ENCODE results near the gene MED15. TPM values are rescaled to one million over a fixed set of nuclear protein-coding genes. Genes with fewer than 3 reads are reported as not detected.

The MED15 gene
- total and polyA plus RNA-seq, 10 of the 15 experiments (the other 5 are each of a cell fraction or from before 2014, with no cell fraction given) = 1.4 to 75.2 (median 26.9) TPM

GRCh38 chr22:20459862-20460261 is 47.5 kb upstream of the MED15 start:
- intact Hi-C loops (cut with micrococcal nuclease; ENCODE audit: unreplicated experiment) = loop anchor here (5.0 kb wide), 1 partner anchor 303 kb away; no protein-coding TSS in a partner anchor

More at GRCh38 chr22:20459862-20460261, 47.5 kb upstream of the MED15 start:
- 72% methylated on average over 4 of the region's 4 CpGs for WGBS (ENCODE audit: insufficient coverage, insufficient replicate concordance, low lambda C conversion rate, missing lambda C conversion rate)
- Histone ChIP-seq H3K27me3 (replicated peaks in 1 of 2; ENCODE audit: control insufficient read depth in 2 of 2, insufficient read depth in 2 of 2, low read length in 1 of 2) (no peaks in the 10 kb centered on the region), H3K4me1 (ENCODE audit: control insufficient read depth, insufficient read depth, low read length) (peaks cover 25% of the 10 kb centered on the region), H2AFZ (ENCODE audit: control insufficient read depth, low read depth, low read length) (no peak overlapping the region), H3K27ac (ENCODE audit: control insufficient read depth, insufficient read depth) (no peak overlapping the region), H3K9me3 (replicated peaks; ENCODE audit: control insufficient read depth, insufficient read depth, low read length) (no peaks in the 10 kb centered on the region), H3K4me3 (no peak overlapping the region), H3K79me2 (ENCODE audit: control insufficient read depth, insufficient read depth, low read length) (no peaks in the 10 kb centered on the region), H4K20me1 (ENCODE audit: control insufficient read depth, insufficient read depth) (no peaks in the 10 kb centered on the region), H3K4me2 (ENCODE audit: control insufficient read depth, insufficient read depth) (no peak overlapping the region), H3K9ac (ENCODE audit: control insufficient read depth, insufficient read depth, low read length) (no peak overlapping the region), H3K36me3 (ENCODE audit: control insufficient read depth in 2 of 2, insufficient read depth in 2 of 2, low read length in 1 of 2) (peaks cover 3 to 10% of the 10 kb centered on the region in 2 experiments; a peak in 3 of 4 replicates)
- ChIA-PET POLR2A (no interaction called here), SMC1A (ENCODE audit: uncharacterized antibody, unreplicated experiment) (no interaction called here), CTCF (interaction anchor here (1.5 kb wide), 1 partner anchor 29 kb away, joined by 3 read pairs; no protein-coding TSS in a partner anchor), RAD21 (ENCODE audit: unreplicated experiment) (interaction anchor here (0.6 kb wide), 1 partner anchor 42 kb away, joined by 3 read pairs; no protein-coding TSS in a partner anchor)
- BruUV-seq (replicated peaks) = no TSS peak
- ATAC-seq (no peak), DNase-seq (ENCODE audit: low read depth, low spot score) (no peak), FAIRE-seq (no peak)
- in situ Hi-C loops (cut with MboI) = loop anchor here (5.0 kb wide), 1 partner anchor 38 kb away; no protein-coding TSS in a partner anchor
- TF ChIP-seq SMAD1 (IDR thresholded peaks at IDR 0.05; ENCODE audit: low read depth, partially characterized antibody) = no peak
- TF ChIP-seq CEBPZ (IDR thresholded peaks at IDR 0.05; ENCODE audit: low read depth, low read length) = no peak
- no peak for TF ChIP-seq SUPT20H (IDR thresholded peaks at IDR 0.05; ENCODE audit: borderline replicate concordance, control insufficient read depth, low read depth, low read length)
- no peak for TF ChIP-seq RBBP5 (conservative IDR thresholded peaks at IDR 0.05)
- TF ChIP-seq BMI1 (IDR thresholded peaks at IDR 0.05; ENCODE audit: borderline replicate concordance) = no peak
- TF ChIP-seq MYC (IDR thresholded peaks at IDR 0.05; ENCODE audit: insufficient read depth, insufficient read length, insufficient replicate concordance, low read length, severe bottlenecking) = no peak
- no peak for TF ChIP-seq SPI1 (IDR thresholded peaks at IDR 0.05; ENCODE audit: borderline replicate concordance, insufficient read depth, low read depth, low read length)
- TF ChIP-seq ZNF24 (IDR thresholded peaks at IDR 0.05) = no peak
- no peak for TF ChIP-seq RAD21 (IDR thresholded peaks at IDR 0.05; ENCODE audit: insufficient read depth, low read depth, low read length)
- no peak for TF ChIP-seq EZH2 (IDR thresholded peaks at IDR 0.05; ENCODE audit: borderline replicate concordance, control insufficient read depth, low read depth, low read length)
- no peak for TF ChIP-seq SMAD5 (IDR thresholded peaks at IDR 0.05; ENCODE audit: low read depth)
- TF ChIP-seq CHD2 (IDR thresholded peaks at IDR 0.05; ENCODE audit: borderline replicate concordance, low read depth, low read length) = no peak

All from GM12878 (cell line).